H1 (cell line): ENCODE measurements around the gene MEIOB. TPM values are rescaled to one million over a fixed set of nuclear protein-coding genes. Genes with fewer than 3 reads are reported as not detected.

Experiments
- CTCF ChIA-PET: fragments of 300-600 bp; sonication (Branson Sonifier 250); formaldehyde crosslinking; loops from one replicate; lab custom pipeline; 2021; ENCODE audit not compliant: partially characterized antibody; lab: Charles Lee
- POLR2A ChIA-PET: fragments of 300-600 bp; sonication (Branson Sonifier 250); formaldehyde crosslinking; loops from one replicate; lab custom pipeline; 2021; ENCODE audit warnings: inconsistent platforms; ENCODE audit not compliant: partially characterized antibody; lab: Charles Lee
- DNase-seq, 2 experiments: peaks; one replicate each; pipeline versions ENCODE4 v3.0.0 to v3.0.0-alpha.2; 2010 to 2022; ENCODE audit warnings: low spot score in 2 of 2, low read depth in 1 of 2, mixed read lengths in 1 of 2
- FAIRE-seq: peaks from 2 replicates; lab custom pipeline; 2011; peaks lifted over from hg19 to GRCh38; lab: Jason Lieb, UNC
- H2AFZ ChIP-seq: 2 replicates; pipeline ENCODE4 v1.8.1; 2012; ENCODE audit warnings: low read length, inconsistent platforms
- H2AK5ac ChIP-seq: 2 replicates; pipeline ENCODE4 v1.6.1; 2013; ENCODE audit warnings: low read depth, low read length
- H2BK120ac ChIP-seq: replicated peaks from 2 replicates; pipeline ENCODE3; 2013; ENCODE audit warnings: low read depth, low read length, inconsistent platforms
- H2BK12ac ChIP-seq: 2 replicates; pipeline ENCODE4 v1.6.1; 2013; ENCODE audit warnings: low read depth, low read length
- H2BK15ac ChIP-seq: 2 replicates; pipeline ENCODE4 v1.6.1; 2013; ENCODE audit warnings: low read length
- H2BK20ac ChIP-seq: 2 replicates; pipeline ENCODE4 v1.6.1; 2013; ENCODE audit warnings: low read length
- H2BK5ac ChIP-seq: 2 replicates; pipeline ENCODE4 v1.6.1; 2013; ENCODE audit warnings: low read depth, low read length
- H3K14ac ChIP-seq: 2 replicates; pipeline ENCODE4 v1.6.1; 2013; ENCODE audit warnings: inconsistent platforms; ENCODE audit not compliant: insufficient read length
- H3K18ac ChIP-seq: 2 replicates; pipeline ENCODE4 v1.6.1; 2013; ENCODE audit warnings: low read length; ENCODE audit errors: extremely low read depth
- H3K23ac ChIP-seq: 2 replicates; pipeline ENCODE4 v1.6.1; 2013; ENCODE audit warnings: inconsistent platforms; ENCODE audit not compliant: insufficient read length
- H3K23me2 ChIP-seq: 2 replicates; pipeline ENCODE4 v1.6.1; 2013; ENCODE audit warnings: low read depth, low read length
- H3K27ac ChIP-seq: 2 replicates; pipeline ENCODE4 v1.6.1; 2011; ENCODE audit warnings: low read depth, low read length, inconsistent platforms
- H3K27me3 ChIP-seq, 4 experiments: replicated peaks in 1 of 4; 1 replicate in 1 of 4; 2 replicates in 3 of 4; pipeline versions ENCODE4 v1.6.1 to v1.8.1; 2011 to 2013; ENCODE audit warnings: low read length in 3 of 4, mild to moderate bottlenecking in 3 of 4, inconsistent platforms in 2 of 4, mixed read lengths in 2 of 4, moderate library complexity in 1 of 4; ENCODE audit not compliant: control insufficient read depth in 3 of 4, insufficient read depth in 3 of 4; ENCODE audit errors: extremely low read depth in 1 of 4
- H3K36me3 ChIP-seq, 4 experiments: 2 replicates each; pipeline versions ENCODE4 v1.6.1 to v1.8.1; 2011 to 2013; ENCODE audit warnings: mild to moderate bottlenecking in 4 of 4, low read length in 3 of 4, moderate library complexity in 2 of 4, control low read depth in 1 of 4, inconsistent platforms in 1 of 4; ENCODE audit not compliant: insufficient read depth in 4 of 4, control insufficient read depth in 2 of 4
- H3K4ac ChIP-seq: replicated peaks from 2 replicates; pipeline ENCODE3; 2013; ENCODE audit warnings: low read length, low read depth, mixed read lengths, inconsistent platforms; ENCODE audit not compliant: insufficient read length
- H3K4me1 ChIP-seq, 4 experiments: replicated peaks in 1 of 4; 1 replicate in 1 of 4; 2 replicates in 3 of 4; pipeline versions ENCODE4 v1.6.1 to v1.8.1; 2011 to 2013; ENCODE audit warnings: low read length in 3 of 4, inconsistent platforms in 2 of 4, mixed read lengths in 1 of 4; ENCODE audit not compliant: insufficient read depth in 4 of 4, control insufficient read depth in 3 of 4
- H3K4me2 ChIP-seq, 2 experiments: 2 replicates each; pipeline versions ENCODE4 v1.6.1 to v1.8.1; 2011 to 2013; ENCODE audit warnings: low read depth in 2 of 2, low read length in 2 of 2, control low read depth in 1 of 2, inconsistent platforms in 1 of 2, mild to moderate bottlenecking in 1 of 2; ENCODE audit not compliant: insufficient read depth in 1 of 2
- H3K4me3 ChIP-seq, 4 experiments: fragments of 200-600, 300-600 bp in 1 of 4; sonication (generic), shearing (Covaris generic), sonication (Bioruptor Twin) in 1 of 4; 2 replicates each; pipeline versions ENCODE4 v1.5.1 to v1.8.1; 2011 to 2016; ENCODE audit warnings: low read length in 4 of 4, low read depth in 3 of 4, control low read depth in 2 of 4, inconsistent platforms in 2 of 4, mild to moderate bottlenecking in 2 of 4, mixed read lengths in 1 of 4, moderate library complexity in 1 of 4; ENCODE audit not compliant: insufficient read depth in 2 of 4; ENCODE audit errors: extremely low read depth in 1 of 4
- H3K56ac ChIP-seq: replicated peaks from 2 replicates; pipeline ENCODE3; 2013; ENCODE audit warnings: low read depth, mild to moderate bottlenecking, mixed read lengths, low read length, inconsistent platforms; ENCODE audit not compliant: insufficient read length
- H3K79me1 ChIP-seq: 2 replicates; pipeline ENCODE4 v1.6.1; 2013; ENCODE audit warnings: low read depth, low read length, control low read depth
- H3K79me2 ChIP-seq, 2 experiments: 2 replicates each; pipeline versions ENCODE4 v1.6.1 to v1.8.1; 2012 to 2013; ENCODE audit warnings: low read length in 2 of 2, mild to moderate bottlenecking in 2 of 2, inconsistent platforms in 1 of 2; ENCODE audit not compliant: insufficient read depth in 2 of 2, control insufficient read depth in 1 of 2
- H3K9ac ChIP-seq, 4 experiments: replicated peaks in 1 of 4; 1 replicate in 1 of 4; 2 replicates in 3 of 4; pipeline versions ENCODE4 v1.6.1 to v1.8.1; 2011 to 2013; ENCODE audit warnings: low read depth in 3 of 4, low read length in 3 of 4, control low read depth in 2 of 4, mild to moderate bottlenecking in 2 of 4, moderate library complexity in 2 of 4, inconsistent platforms in 1 of 4; ENCODE audit errors: extremely low read depth in 1 of 4
- H3K9me3 ChIP-seq, 2 experiments: 2 replicates each; pipeline versions ENCODE4 v1.6.1 to v1.8.1; 2012 to 2013; ENCODE audit warnings: mild to moderate bottlenecking in 2 of 2, moderate library complexity in 2 of 2, control low read depth in 1 of 2, inconsistent platforms in 1 of 2, low read depth in 1 of 2, low read length in 1 of 2, mixed read lengths in 1 of 2; ENCODE audit not compliant: insufficient read depth in 2 of 2
- H4K20me1 ChIP-seq, 2 experiments: replicated peaks in 1 of 2; 2 replicates each; pipeline versions ENCODE3 to v1.8.1; 2011 to 2013; ENCODE audit warnings: inconsistent platforms in 2 of 2, low read length in 2 of 2, mild to moderate bottlenecking in 1 of 2; ENCODE audit not compliant: insufficient read depth in 2 of 2, control insufficient read depth in 1 of 2
- H4K5ac ChIP-seq: 2 replicates; pipeline ENCODE4 v1.6.1; 2013; ENCODE audit warnings: low read length, low read depth, mixed read lengths, inconsistent platforms; ENCODE audit not compliant: insufficient read length
- H4K8ac ChIP-seq: 2 replicates; pipeline ENCODE4 v1.8.0; 2013; ENCODE audit warnings: mild to moderate bottlenecking, moderate library complexity, low read length, inconsistent platforms; ENCODE audit not compliant: insufficient read depth; ENCODE audit errors: extremely low read depth
- H4K91ac ChIP-seq: replicated peaks from 2 replicates; pipeline ENCODE3; 2013; ENCODE audit warnings: low read length, mixed read lengths, inconsistent platforms; ENCODE audit not compliant: insufficient read length
- KDM4A ChIP-seq: IDR thresholded peaks from one replicate; pipeline ENCODE4 v1.7.1; 2012; ENCODE audit warnings: low read depth, mild to moderate bottlenecking, moderate library complexity, low read length, inconsistent platforms; ENCODE audit not compliant: severe bottlenecking
- KDM5A ChIP-seq: fragments of 200-600 bp; IDR thresholded peaks from 2 replicates; pipeline ENCODE4 v1.7.1; 2012; ENCODE audit warnings: mild to moderate bottlenecking, low read length, inconsistent platforms, mixed read lengths
- NRF1 ChIP-seq: IDR thresholded peaks from 2 replicates; pipeline ENCODE4 v1.6.1; 2011; ENCODE audit warnings: mild to moderate bottlenecking, low read depth, low read length, improper control_type of control experiment
- POLR2AphosphoS5 ChIP-seq: IDR thresholded peaks from 2 replicates; pipeline ENCODE4 v1.6.1; 2011; ENCODE audit warnings: low read depth, low read length
- SAP30 ChIP-seq: fragments of 300-600 bp; sonication (generic); IDR thresholded peaks from 2 replicates; pipeline ENCODE4 v1.7.1; 2012; ENCODE audit warnings: low read length, moderate library complexity, mild to moderate bottlenecking, inconsistent platforms; ENCODE audit not compliant: insufficient read depth, insufficient replicate concordance
- SIX5 ChIP-seq: IDR thresholded peaks from 2 replicates; pipeline ENCODE4 v1.6.1; 2011; ENCODE audit warnings: mild to moderate bottlenecking, low read depth, low read length
- SP1 ChIP-seq: IDR thresholded peaks from 2 replicates; pipeline ENCODE4 v1.6.1; 2011; ENCODE audit warnings: low read depth, low read length
- SP2 ChIP-seq: IDR thresholded peaks from 2 replicates; pipeline ENCODE4 v1.6.1; 2012; ENCODE audit warnings: mild to moderate bottlenecking, low read length, inconsistent platforms
- TBP ChIP-seq: IDR thresholded peaks from 2 replicates; pipeline ENCODE4 v1.6.1; 2011; ENCODE audit warnings: low read depth, low read length, improper control_type of control experiment
- YY1 ChIP-seq: IDR thresholded peaks from 2 replicates; pipeline ENCODE4 v1.6.1; 2011; ENCODE audit warnings: low read depth, mild to moderate bottlenecking, low read length
- WGBS, 2 experiments: shearing (Covaris generic) in 1 of 2; methylation state at CpG; one replicate each; pipeline versions ENCODE4 v1.1.6 to v1.1.7; 2013 to 2015; ENCODE audit warnings: low lambda C conversion rate in 2 of 2, mixed read lengths in 2 of 2, inconsistent platforms in 1 of 2, low coverage in 1 of 2, missing lambda C conversion rate in 1 of 2; ENCODE audit not compliant: insufficient replicate concordance in 2 of 2, insufficient coverage in 1 of 2, insufficient read length in 1 of 2; ENCODE audit errors: extremely low coverage in 1 of 2, missing lambda C conversion rate in 1 of 2; 5-methylcytosine and 5-hydroxymethylcytosine counted together
- polyA plus RNA-seq, 7 experiments: library from polyadenylated mRNA; depleted of rRNA in 3 of 7; stranded (reverse) in 5 of 7; unstranded in 2 of 7; fragments of >200 nt in 5 of 7; fragments of 200-250 nt in 2 of 7; gene quantifications; 1 replicate in 5 of 7; 2 replicates in 1 of 7; 4 replicates in 1 of 7; pipeline versions ENCODE4 v1.2.1 to v1.2.3, GENCODE V29; 2011 to 2013; ENCODE audit warnings: missing spikeins in 2 of 7, mixed read lengths in 2 of 7
- total RNA-seq: library from RNA; stranded (reverse); fragmentation: NEBNext Ultra II Directional; extraction: Animal tissue kit (Norgen Biotek cat#: 25700); gene quantifications from 2 replicates; pipeline ENCODE4 v1.2.1, GENCODE V29; 2021
- TF ChIP-seq, protein P1 (sequence below): IDR thresholded peaks from 2 replicates; pipeline ENCODE4 v1.6.1; 2012; ENCODE audit warnings: low read length, inconsistent platforms

The MEIOB gene
- total and polyA plus RNA-seq, 2 of the 8 experiments (the other 6 are each of a cell fraction or from before 2014, with no cell fraction given) = 0.63 to 1.1 TPM

DNA sequence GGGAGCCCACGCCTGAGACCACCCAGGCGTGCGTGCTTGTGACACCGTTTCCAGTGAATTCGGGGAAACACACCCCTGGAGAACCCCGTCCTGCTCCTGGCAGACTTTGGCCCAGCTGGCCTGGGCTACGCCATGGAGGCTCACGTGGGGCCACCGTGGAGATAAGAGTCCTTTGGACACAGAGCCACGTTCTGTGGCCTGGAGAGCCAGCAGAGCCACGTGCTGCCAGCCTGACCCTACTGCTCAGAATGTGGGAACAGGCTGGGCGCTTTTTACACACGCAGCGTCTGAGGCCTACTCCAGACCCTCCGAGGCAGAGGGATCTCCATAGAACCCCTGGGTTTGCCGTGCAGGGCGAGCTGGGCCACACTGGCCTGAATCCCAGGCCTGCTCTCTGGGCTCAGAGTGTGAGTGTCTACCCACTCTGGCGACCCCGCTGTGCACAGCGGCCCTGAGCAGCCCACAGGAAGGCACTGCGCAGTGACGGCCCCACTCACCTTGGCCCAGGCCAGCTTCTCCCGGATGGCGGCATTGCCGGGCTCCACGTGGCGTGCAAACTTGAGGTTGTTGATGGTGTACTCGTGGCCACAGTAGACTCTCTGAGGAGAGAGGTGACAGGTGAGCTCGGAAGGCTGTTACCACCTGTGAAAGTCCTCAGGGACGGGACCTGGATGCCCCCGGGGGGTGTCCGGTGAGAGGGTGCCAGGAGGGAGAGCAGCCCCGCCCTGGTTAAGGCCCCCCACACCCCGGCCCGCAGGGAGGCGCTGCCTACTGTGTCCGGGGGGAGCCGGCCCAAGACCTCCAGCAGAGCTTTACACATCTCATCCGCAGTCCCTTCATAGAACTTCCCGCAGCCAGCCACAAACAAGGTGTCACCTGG is 55.3 kb downstream of the MEIOB start:
- DNase-seq (no peak), FAIRE-seq (no peak)
- no peak overlapping the region for H4K5ac ChIP-seq
- no peak overlapping the region for H3K56ac ChIP-seq
- no peak overlapping the region for H3K4me2 ChIP-seq
- no peak overlapping the region for H2BK12ac ChIP-seq
- H3K79me1 ChIP-seq = no peaks in the 10 kb centered on the region
- H3K9me3 ChIP-seq = no peaks in the 10 kb centered on the region
- peaks cover 0 to 9% (median 4%) of the 10 kb centered on the region in 4 experiments; a peak in 4 of 8 replicates for H3K36me3 ChIP-seq
- no peak overlapping the region for H3K18ac ChIP-seq
- no peak overlapping the region for H3K14ac ChIP-seq
- no peak overlapping the region for H2BK5ac ChIP-seq
- ChIA-PET CTCF (interaction anchor here (0.8 kb wide), 1 partner anchor 151 kb away, joined by 3 read pairs; no protein-coding TSS in a partner anchor), POLR2A (interaction anchor here (1.3 kb wide), 1 partner anchor 148 kb away, joined by 5 read pairs; the partner anchor contains the start of gene RPS2)
- H4K8ac ChIP-seq = peak overlapping the region; percentile 85
- H3K4ac ChIP-seq = no peak overlapping the region
- no peak overlapping the region for H2AK5ac ChIP-seq
- no peak overlapping the region for H3K27ac ChIP-seq
- no peak overlapping the region for H4K91ac ChIP-seq
- H2BK20ac ChIP-seq = no peak overlapping the region
- no peak overlapping the region for H3K4me3 ChIP-seq
- no peaks in the 10 kb centered on the region for H3K23me2 ChIP-seq
- H2BK15ac ChIP-seq = no peak overlapping the region
- H3K9ac ChIP-seq = no peak overlapping the region
- 92% methylated on average over 38 of the region's 40 CpGs; no CpG with 5 or more reads in 1 of the 2 experiments for WGBS, 2 experiments
- H3K27me3 ChIP-seq = no peaks in the 10 kb centered on the region
- peaks cover 3 to 4% of the 10 kb centered on the region in 2 experiments for H4K20me1 ChIP-seq
- no peaks in the 10 kb centered on the region for H3K79me2 ChIP-seq
- H2BK120ac ChIP-seq = no peak overlapping the region
- no peaks in the 10 kb centered on the region for H3K4me1 ChIP-seq
- no peak overlapping the region for H3K23ac ChIP-seq
- H2AFZ ChIP-seq = no peak overlapping the region
- TF ChIP-seq SP2 = no peak
- TF ChIP-seq KDM5A = no peak
- TF ChIP-seq NRF1 = no peak
- no peak for TF ChIP-seq SAP30
- TF ChIP-seq YY1 = no peak
- no peak for TF ChIP-seq SP1
- no peak for TF ChIP-seq KDM4A
- TF ChIP-seq POLR2AphosphoS5 = no peak
- TF ChIP-seq SIX5 = no peak
- TF ChIP-seq, protein P1, sequence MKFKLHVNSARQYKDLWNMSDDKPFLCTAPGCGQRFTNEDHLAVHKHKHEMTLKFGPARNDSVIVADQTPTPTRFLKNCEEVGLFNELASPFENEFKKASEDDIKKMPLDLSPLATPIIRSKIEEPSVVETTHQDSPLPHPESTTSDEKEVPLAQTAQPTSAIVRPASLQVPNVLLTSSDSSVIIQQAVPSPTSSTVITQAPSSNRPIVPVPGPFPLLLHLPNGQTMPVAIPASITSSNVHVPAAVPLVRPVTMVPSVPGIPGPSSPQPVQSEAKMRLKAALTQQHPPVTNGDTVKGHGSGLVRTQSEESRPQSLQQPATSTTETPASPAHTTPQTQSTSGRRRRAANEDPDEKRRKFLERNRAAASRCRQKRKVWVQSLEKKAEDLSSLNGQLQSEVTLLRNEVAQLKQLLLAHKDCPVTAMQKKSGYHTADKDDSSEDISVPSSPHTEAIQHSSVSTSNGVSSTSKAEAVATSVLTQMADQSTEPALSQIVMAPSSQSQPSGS = no peak
- TF ChIP-seq TBP = no peak
